Endothelial cell of umbilical vein (primary cell): ENCODE measurements around the gene SETBP1. TPM values are rescaled to one million over a fixed set of nuclear protein-coding genes. Genes with fewer than 3 reads are reported as not detected.

Experiments
- BruUV-seq: library from RNA; stranded (reverse); fragments of 400-500 nt; replicated peaks from 2 replicates; lab custom pipeline; 2021; lab: Mats Ljungman, UMichigan
- CTCF ChIA-PET: fragments of 300-600, 350-600 bp; sonication (Branson Sonifier 250); formaldehyde crosslinking; loops from one replicate; lab custom pipeline; 2021; ENCODE audit warnings: antibody characterized with exemption, inconsistent platforms; lab: Charles Lee
- POLR2A ChIA-PET: fragments of 300-600, 350-600 bp; sonication (Branson Sonifier 250); formaldehyde crosslinking; loops from one replicate; lab custom pipeline; 2021; ENCODE audit warnings: antibody characterized with exemption, inconsistent platforms; lab: Charles Lee
- DNase-seq: peaks from one replicate; pipeline ENCODE4 v3.0.0-alpha.2; 2011; ENCODE audit warnings: low read depth, low spot score
- FAIRE-seq: peaks from 2 replicates; lab custom pipeline; 2011; peaks lifted over from hg19 to GRCh38; lab: Jason Lieb, UNC
- H2AFZ ChIP-seq: 2 replicates; pipeline ENCODE4 v1.6.0; 2012; ENCODE audit warnings: low read depth, low read length, control low read depth, inconsistent platforms
- H3K27ac ChIP-seq: 2 replicates; pipeline ENCODE4 v1.5.1; 2011; ENCODE audit warnings: low read depth, mild to moderate bottlenecking, control low read depth, low read length, moderate library complexity; ENCODE audit not compliant: insufficient read depth
- H3K27me3 ChIP-seq, 2 experiments: 2 replicates each; pipeline versions ENCODE4 v1.6.0 to v1.6.1; 2011; ENCODE audit warnings: low read length in 2 of 2, mixed read lengths in 1 of 2; ENCODE audit not compliant: control insufficient read depth in 2 of 2, insufficient read depth in 2 of 2
- H3K36me3 ChIP-seq, 2 experiments: 2 replicates in 1 of 2; 3 replicates in 1 of 2; pipeline ENCODE4 v1.5.1; 2011; ENCODE audit warnings: low read length in 2 of 2, mild to moderate bottlenecking in 1 of 2, moderate library complexity in 1 of 2; ENCODE audit not compliant: control insufficient read depth in 2 of 2, insufficient read depth in 2 of 2; ENCODE audit errors: extremely low read depth in 1 of 2
- H3K4me1 ChIP-seq: 3 replicates; pipeline ENCODE4 v1.5.1; 2011; ENCODE audit warnings: mild to moderate bottlenecking, low read length; ENCODE audit not compliant: control insufficient read depth, insufficient read depth; ENCODE audit errors: extremely low read depth
- H3K4me2 ChIP-seq: 2 replicates; pipeline ENCODE4 v1.6.1; 2011; ENCODE audit warnings: low read length, control low read depth, mixed read lengths; ENCODE audit not compliant: insufficient read depth
- H3K4me3 ChIP-seq, 3 experiments: fragments of 200-600 bp in 1 of 3; sonication (generic), shearing (Covaris generic) in 1 of 3; replicated peaks in 1 of 3; 2 replicates each; pipeline ENCODE4 v1.5.1; 2011 to 2016; ENCODE audit warnings: control low read depth in 3 of 3, low read length in 3 of 3, mild to moderate bottlenecking in 2 of 3, inconsistent platforms in 1 of 3, low read depth in 1 of 3, moderate library complexity in 1 of 3; ENCODE audit not compliant: insufficient read depth in 1 of 3
- H3K79me2 ChIP-seq: 2 replicates; pipeline ENCODE4 v1.6.0; 2012; ENCODE audit warnings: low read length, inconsistent platforms; ENCODE audit not compliant: control insufficient read depth, insufficient read depth
- H3K9ac ChIP-seq: replicated peaks from 2 replicates; pipeline ENCODE3; 2011; ENCODE audit warnings: low read length, control low read depth; ENCODE audit not compliant: insufficient read depth; ENCODE audit errors: extremely low read depth
- H3K9me1 ChIP-seq: replicated peaks from 3 replicates; pipeline ENCODE4 v1.6.0; 2011; ENCODE audit warnings: mild to moderate bottlenecking, low read length; ENCODE audit not compliant: control insufficient read depth, insufficient read depth; ENCODE audit errors: extremely low read depth
- H3K9me3 ChIP-seq: replicated peaks from 2 replicates; pipeline ENCODE4 v1.5.1; 2012; ENCODE audit warnings: low read length, inconsistent platforms; ENCODE audit not compliant: control insufficient read depth, insufficient read depth
- H4K20me1 ChIP-seq: replicated peaks from 2 replicates; pipeline ENCODE3; 2011; ENCODE audit warnings: mild to moderate bottlenecking, low read length; ENCODE audit not compliant: control insufficient read depth, insufficient read depth; ENCODE audit errors: extremely low read depth
- EZH2 ChIP-seq: IDR thresholded peaks from 2 replicates; pipeline ENCODE4 v1.6.1; 2012; ENCODE audit warnings: borderline replicate concordance, low read depth, mild to moderate bottlenecking, moderate library complexity, low read length, inconsistent platforms; ENCODE audit not compliant: severe bottlenecking
- FOS ChIP-seq: IDR thresholded peaks from 2 replicates; pipeline ENCODE4 v1.6.1; 2011; ENCODE audit warnings: mild to moderate bottlenecking, low read length, moderate library complexity, borderline replicate concordance; ENCODE audit not compliant: insufficient read depth
- GATA2 ChIP-seq: IDR thresholded peaks from 2 replicates; pipeline ENCODE4 v1.7.0; 2011; ENCODE audit warnings: low read depth, mild to moderate bottlenecking, moderate library complexity, mixed read lengths, low read length; ENCODE audit not compliant: insufficient read length, insufficient read depth
- JUN ChIP-seq: IDR thresholded peaks from 2 replicates; pipeline ENCODE4 v1.6.1; 2011; ENCODE audit warnings: borderline replicate concordance, low read depth; ENCODE audit not compliant: insufficient read length, insufficient read depth
- MYC ChIP-seq: IDR thresholded peaks from one replicate; pipeline ENCODE4 v1.6.1; 2011; ENCODE audit warnings: mild to moderate bottlenecking, low read depth, low read length
- POLR2A ChIP-seq: IDR thresholded peaks from 2 replicates; pipeline ENCODE4 v1.6.1; 2012; ENCODE audit warnings: low read depth, mild to moderate bottlenecking, control low read depth, low read length
- POLR2AphosphoS5 ChIP-seq: IDR thresholded peaks from 2 replicates; pipeline ENCODE4 v1.6.1; 2012; ENCODE audit warnings: low read depth, mild to moderate bottlenecking, control low read depth, low read length, moderate library complexity; ENCODE audit not compliant: insufficient read depth
- dilution Hi-C: fragments of 300-500 bp; cut with MboI; formaldehyde crosslinking; loops from one replicate; pipeline ENCODE4 v1.15.0; 2019; ENCODE audit warnings: low sequenced_read_pairs; ENCODE audit not compliant: extremely low pct_ligation_motif_present
- intact Hi-C: fragments of 100-400 bp; cut with micrococcal nuclease; formaldehyde crosslinking; loops from one replicate; pipeline ENCODE4 v1.10.0; 2022
- polyA plus RNA-seq, 4 experiments: library from polyadenylated mRNA; depleted of rRNA in 3 of 4; stranded (reverse) in 3 of 4; unstranded in 1 of 4; fragments of >200 nt; gene quantifications; 2 replicates each; pipeline versions ENCODE4 v1.2.1 to v1.2.3, GENCODE V29; 2011 to 2012; ENCODE audit warnings: missing spikeins in 1 of 4
- total RNA-seq: library from RNA; stranded (reverse); gene quantifications from 2 replicates; pipeline ENCODE4 v1.2.3, GENCODE V29; 2021
- TF ChIP-seq, protein P1 (sequence below): IDR thresholded peaks from 2 replicates; pipeline ENCODE4 v1.6.1; 2011; ENCODE audit not compliant: insufficient read depth, insufficient read length
- TF ChIP-seq, protein P2 (sequence below), 2 donors: IDR thresholded peaks; 1 replicate in 1 of 2; 2 replicates in 1 of 2; pipeline ENCODE4 v1.5.1; 2011; ENCODE audit warnings: low read length in 2 of 2, mild to moderate bottlenecking in 2 of 2, moderate library complexity in 2 of 2, control low read depth in 1 of 2, inconsistent platforms in 1 of 2, low read depth in 1 of 2; ENCODE audit not compliant: insufficient read depth in 1 of 2; ENCODE audit errors: extremely low read depth in 1 of 2

Gene SETBP1
- total and polyA plus RNA-seq, 2 donors (not counting 3 experiments of a cell fraction or from before 2014, with no cell fraction given): 0.76 to 3.1 TPM

GRCh38 chr18:44821924-44822323, 141.2 kb downstream of the SETBP1 start:
- no peaks in the 10 kb centered on the region for H3K9me1 ChIP-seq
- POLR2A ChIA-PET: no interaction called here
- no TSS peak for BruUV-seq
- CTCF ChIA-PET: no interaction called here
- no peaks in the 10 kb centered on the region for H3K9me3 ChIP-seq
- no peaks in the 10 kb centered on the region for H3K36me3 ChIP-seq
- no peak overlapping the region for H3K4me2 ChIP-seq
- no peaks in the 10 kb centered on the region for H3K27me3 ChIP-seq
- dilution Hi-C loops: no loop called here
- no peak for FAIRE-seq
- no peaks in the 10 kb centered on the region for H3K79me2 ChIP-seq
- H3K4me3 ChIP-seq: no peak overlapping the region
- no peaks in the 10 kb centered on the region for H4K20me1 ChIP-seq
- intact Hi-C loops: loop anchor here (10.0 kb wide), 1 partner anchor 97 kb away; no protein-coding TSS in a partner anchor
- TF ChIP-seq GATA2 (no peak), POLR2A (no peak), MYC (no peak), FOS (no peak), JUN (no peak), POLR2AphosphoS5 (no peak), EZH2 (no peak)
- TF ChIP-seq, protein P1, sequence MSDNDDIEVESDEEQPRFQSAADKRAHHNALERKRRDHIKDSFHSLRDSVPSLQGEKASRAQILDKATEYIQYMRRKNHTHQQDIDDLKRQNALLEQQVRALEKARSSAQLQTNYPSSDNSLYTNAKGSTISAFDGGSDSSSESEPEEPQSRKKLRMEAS: no peak
- TF ChIP-seq, protein P2, sequence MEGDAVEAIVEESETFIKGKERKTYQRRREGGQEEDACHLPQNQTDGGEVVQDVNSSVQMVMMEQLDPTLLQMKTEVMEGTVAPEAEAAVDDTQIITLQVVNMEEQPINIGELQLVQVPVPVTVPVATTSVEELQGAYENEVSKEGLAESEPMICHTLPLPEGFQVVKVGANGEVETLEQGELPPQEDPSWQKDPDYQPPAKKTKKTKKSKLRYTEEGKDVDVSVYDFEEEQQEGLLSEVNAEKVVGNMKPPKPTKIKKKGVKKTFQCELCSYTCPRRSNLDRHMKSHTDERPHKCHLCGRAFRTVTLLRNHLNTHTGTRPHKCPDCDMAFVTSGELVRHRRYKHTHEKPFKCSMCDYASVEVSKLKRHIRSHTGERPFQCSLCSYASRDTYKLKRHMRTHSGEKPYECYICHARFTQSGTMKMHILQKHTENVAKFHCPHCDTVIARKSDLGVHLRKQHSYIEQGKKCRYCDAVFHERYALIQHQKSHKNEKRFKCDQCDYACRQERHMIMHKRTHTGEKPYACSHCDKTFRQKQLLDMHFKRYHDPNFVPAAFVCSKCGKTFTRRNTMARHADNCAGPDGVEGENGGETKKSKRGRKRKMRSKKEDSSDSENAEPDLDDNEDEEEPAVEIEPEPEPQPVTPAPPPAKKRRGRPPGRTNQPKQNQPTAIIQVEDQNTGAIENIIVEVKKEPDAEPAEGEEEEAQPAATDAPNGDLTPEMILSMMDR (IDR thresholded peaks at IDR 0.05; ENCODE audit: extremely low read depth in 1 of 2, insufficient read depth in 1 of 2, low read depth in 1 of 2, low read length in 2 of 2): no peak
- H3K27ac ChIP-seq: no peak overlapping the region
- H3K4me1 ChIP-seq: no peaks in the 10 kb centered on the region
- H2AFZ ChIP-seq: no peak overlapping the region
- DNase-seq: no peak
- no peak overlapping the region for H3K9ac ChIP-seq
